SJCRH30 (cell line): ENCODE results near the gene METTL15. TPM values are rescaled to one million over a fixed set of nuclear protein-coding genes. Genes with fewer than 3 reads are reported as not detected.
A peak's percentile ranks its signal among the peaks of the same experiment; 100 is the strongest.
"Not testable (repeated sequence)": the region's sequence is repeated elsewhere in the genome, so short reads cannot be mapped to it uniquely, and the experiment has no call there.

ENCODE experiments used
- DNase-seq, 2 experiments: peaks; one replicate each; pipeline ENCODE4 v3.0.0-alpha.2; 2015 to 2020
- H3K27ac ChIP-seq: fragments of 250-450 bp; sonication (Bioruptor Pico); 2 replicates; pipeline ENCODE4 v1.5.1; 2020; ENCODE audit warnings: mild to moderate bottlenecking, moderate library complexity
- H3K27me3 ChIP-seq: fragments of 250-450 bp; sonication (Bioruptor Pico); 2 replicates; pipeline ENCODE4 v1.5.1; 2020; ENCODE audit warnings: mild to moderate bottlenecking, moderate library complexity
- H3K36me3 ChIP-seq: fragments of 250-450 bp; sonication (Bioruptor Pico); 2 replicates; pipeline ENCODE4 v1.5.1; 2020; ENCODE audit warnings: mild to moderate bottlenecking, moderate library complexity
- H3K4me1 ChIP-seq: fragments of 250-450 bp; sonication (Bioruptor Pico); 2 replicates; pipeline ENCODE4 v1.5.1; 2020; ENCODE audit warnings: mild to moderate bottlenecking, moderate library complexity
- H3K4me3 ChIP-seq: fragments of 250-450 bp; sonication (Bioruptor Pico); 2 replicates; pipeline ENCODE4 v1.5.1; 2020; ENCODE audit warnings: mild to moderate bottlenecking, moderate library complexity
- H3K9me3 ChIP-seq: fragments of 250-450 bp; sonication (Bioruptor Pico); replicated peaks from 2 replicates; pipeline ENCODE4 v1.5.1; 2020; ENCODE audit warnings: mild to moderate bottlenecking, moderate library complexity
- total RNA-seq: library from RNA; depleted of rRNA; stranded (reverse); fragments of >200 nt; shearing (Covaris generic); gene quantifications from 2 replicates; pipeline ENCODE4 v1.2.3, GENCODE V29; 2014

METTL15 gene
- total RNA-seq, 1 experiment from 2014 or later: 16.0 TPM

DNA sequence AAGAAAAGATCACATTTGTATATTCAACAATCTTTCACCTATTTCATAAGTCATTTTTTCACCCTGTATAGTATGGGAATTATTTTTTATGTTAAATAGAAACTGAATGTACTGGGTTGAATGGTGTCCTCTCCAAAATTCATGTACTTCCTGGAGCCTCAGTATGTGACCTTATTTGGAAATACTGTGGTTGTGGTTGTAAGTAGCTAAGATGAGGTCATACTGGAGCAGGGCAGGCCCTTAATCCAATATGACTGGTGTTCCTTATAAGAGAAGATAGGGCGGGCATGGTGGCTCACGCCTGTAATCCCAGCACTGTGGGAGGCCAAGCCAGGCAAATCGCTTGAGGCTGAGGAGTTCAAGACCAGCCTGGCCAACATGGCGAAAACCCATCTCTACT, 224.2 kb downstream of the METTL15 start:
- not testable (repeated sequence) for DNase-seq, H3K27ac ChIP-seq, H3K36me3 ChIP-seq, H3K4me3 ChIP-seq, H3K9me3 ChIP-seq, H3K4me1 ChIP-seq, H3K27me3 ChIP-seq

DNA sequence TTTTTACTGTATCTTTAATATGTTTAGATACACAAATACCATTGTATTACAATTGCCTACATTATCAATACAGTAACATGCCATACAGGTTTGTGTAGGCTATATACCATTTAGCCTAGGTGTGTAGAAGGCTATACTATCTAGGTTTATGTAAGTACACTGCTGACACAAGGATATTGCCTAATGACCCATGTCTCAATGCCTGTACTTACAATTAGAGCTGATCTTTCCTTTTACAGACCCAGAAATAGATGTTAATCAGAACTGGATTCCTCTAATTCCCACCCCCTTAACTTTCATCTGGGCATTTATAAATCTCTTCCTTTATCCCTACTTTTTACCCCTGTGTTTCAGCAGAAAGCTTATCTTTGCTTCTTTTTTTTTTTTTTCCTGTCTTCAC, 229.5 kb downstream of the METTL15 start:
- DNase-seq: no peak
- no peak overlapping the region for H3K27ac ChIP-seq
- no peaks in the 10 kb centered on the region for H3K27me3 ChIP-seq
- H3K9me3 ChIP-seq: no peaks in the 10 kb centered on the region; the same call in 1 of the 2 replicates
- H3K36me3 ChIP-seq: peaks cover 4% of the 10 kb centered on the region; the same call in 1 of the 2 replicates
- H3K4me1 ChIP-seq: no peaks in the 10 kb centered on the region
- H3K4me3 ChIP-seq: no peak overlapping the region

DNA sequence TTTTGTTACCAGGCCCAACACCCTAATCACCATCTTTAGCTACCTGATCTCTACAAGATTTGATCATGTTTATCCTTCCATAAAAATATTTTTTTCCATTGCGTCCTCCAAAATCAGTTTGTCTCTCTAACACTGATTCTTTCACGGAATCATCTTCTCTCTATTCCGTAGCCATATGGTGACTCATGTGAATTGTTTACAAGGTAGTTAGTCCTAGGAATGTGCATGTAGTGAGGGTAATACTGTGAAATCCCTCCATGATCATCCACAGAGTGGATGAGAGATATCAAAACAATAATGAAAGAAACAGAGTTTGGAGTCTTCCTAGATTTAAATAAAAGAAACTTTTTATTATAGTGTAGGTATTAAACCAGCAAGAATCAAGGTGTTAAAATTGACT, 230.2 kb downstream of the METTL15 start:
- no peak for DNase-seq
- no peak overlapping the region for H3K27ac ChIP-seq
- no peaks in the 10 kb centered on the region for H3K27me3 ChIP-seq
- H3K4me1 ChIP-seq: no peaks in the 10 kb centered on the region
- H3K9me3 ChIP-seq: no peaks in the 10 kb centered on the region; the same call in 1 of the 2 replicates
- H3K36me3 ChIP-seq: peaks cover 4% of the 10 kb centered on the region; the same call in 1 of the 2 replicates
- H3K4me3 ChIP-seq: no peak overlapping the region

DNA sequence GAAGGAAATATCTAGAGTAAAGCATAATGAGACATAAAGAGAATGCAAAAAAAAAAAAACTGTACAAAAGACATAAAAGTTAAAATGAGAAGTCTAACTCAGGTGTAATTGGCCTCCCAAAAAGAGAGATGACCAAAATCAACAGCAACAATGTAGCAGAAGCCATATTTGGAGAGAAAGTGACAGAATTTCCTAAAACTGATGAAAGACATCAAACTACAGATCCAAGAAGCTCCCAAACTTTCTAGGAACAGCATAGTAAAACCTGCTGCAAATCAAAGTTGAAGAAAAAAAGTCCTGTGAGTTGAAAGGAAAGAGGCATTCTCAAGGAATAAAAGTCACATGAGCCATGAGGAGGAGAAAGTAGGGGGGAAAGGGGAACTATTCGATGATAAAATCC, 231.3 kb downstream of the METTL15 start:
- Histone ChIP-seq H3K27me3 (no peaks in the 10 kb centered on the region), H3K9me3 (no peaks in the 10 kb centered on the region; the same call in 1 of the 2 replicates), H3K36me3 (peaks cover 3% of the 10 kb centered on the region; the same call in 1 of the 2 replicates), H3K4me1 (no peaks in the 10 kb centered on the region; the same call in 1 of the 2 replicates), H3K4me3 (no peak overlapping the region), H3K27ac (no peak overlapping the region)
- no peak for DNase-seq

DNA sequence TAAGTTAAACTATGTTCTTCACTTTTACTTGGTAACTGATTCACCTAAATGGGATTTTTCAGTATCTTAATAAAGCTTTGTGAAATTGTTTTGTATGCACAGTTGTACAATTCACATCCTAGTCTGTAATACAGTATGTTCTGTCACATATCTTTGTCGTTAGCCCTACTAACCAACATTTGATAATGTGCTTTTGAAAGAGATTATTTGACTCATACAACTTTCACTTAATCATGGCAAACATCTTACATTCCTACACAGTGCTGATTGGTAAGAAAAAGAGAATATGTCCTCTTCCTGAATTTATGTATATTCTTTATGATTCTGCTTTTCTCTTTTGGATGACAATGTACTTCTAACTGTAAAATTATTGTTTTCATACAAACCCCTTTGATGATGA, 234.5 kb downstream of the METTL15 start:
- H3K4me1 ChIP-seq: no peaks in the 10 kb centered on the region; the same call in 1 of the 2 replicates
- H3K4me3 ChIP-seq: no peak overlapping the region
- no peaks in the 10 kb centered on the region for H3K27me3 ChIP-seq
- no peaks in the 10 kb centered on the region; the same call in 1 of the 2 replicates for H3K9me3 ChIP-seq
- no peak overlapping the region for H3K27ac ChIP-seq
- DNase-seq: no peak
- no peaks in the 10 kb centered on the region for H3K36me3 ChIP-seq

DNA sequence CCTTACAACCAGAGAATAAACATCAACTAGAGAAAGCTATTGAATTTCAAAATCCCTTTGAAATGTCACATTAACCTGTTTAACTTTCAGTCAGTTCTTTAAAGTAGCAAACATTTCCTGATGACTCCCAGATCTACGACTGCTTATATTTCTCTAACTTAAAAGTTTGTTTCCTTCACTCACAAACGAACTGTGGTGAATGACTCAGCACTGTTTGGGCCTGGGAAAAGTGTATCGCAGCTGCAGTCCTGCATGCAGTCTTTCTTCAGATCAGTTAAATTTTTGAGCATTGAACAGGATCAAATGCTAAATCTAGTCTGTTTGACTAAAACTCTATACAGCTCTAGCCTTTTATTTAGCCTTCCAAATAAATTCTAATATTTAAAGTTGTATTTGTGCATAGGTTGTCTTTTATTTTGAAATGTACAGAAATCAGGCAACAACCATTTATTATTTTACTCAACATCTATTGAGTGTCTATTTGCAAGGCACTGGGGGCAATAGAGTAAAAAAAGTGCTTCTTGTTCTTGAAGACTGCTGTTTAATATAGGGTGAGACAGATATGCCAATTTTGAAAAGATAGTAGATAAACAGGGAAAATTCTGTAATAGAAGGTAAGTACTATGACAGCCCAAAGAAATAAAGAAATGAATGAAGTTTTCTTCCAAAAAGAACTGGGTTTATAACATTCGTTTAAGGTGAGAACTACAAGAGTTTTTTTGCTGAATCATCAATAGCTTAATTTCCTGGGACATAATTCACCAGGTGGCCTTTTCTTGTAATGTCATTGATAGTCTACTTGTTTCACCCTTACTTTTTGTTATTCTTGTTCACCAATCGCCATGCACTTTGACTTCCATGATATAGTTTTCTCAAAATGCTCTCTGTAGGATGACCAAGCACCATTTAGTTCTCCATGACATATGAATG, 235.4 kb downstream of the METTL15 start:
- no peaks in the 10 kb centered on the region for H3K27me3 ChIP-seq

DNA sequence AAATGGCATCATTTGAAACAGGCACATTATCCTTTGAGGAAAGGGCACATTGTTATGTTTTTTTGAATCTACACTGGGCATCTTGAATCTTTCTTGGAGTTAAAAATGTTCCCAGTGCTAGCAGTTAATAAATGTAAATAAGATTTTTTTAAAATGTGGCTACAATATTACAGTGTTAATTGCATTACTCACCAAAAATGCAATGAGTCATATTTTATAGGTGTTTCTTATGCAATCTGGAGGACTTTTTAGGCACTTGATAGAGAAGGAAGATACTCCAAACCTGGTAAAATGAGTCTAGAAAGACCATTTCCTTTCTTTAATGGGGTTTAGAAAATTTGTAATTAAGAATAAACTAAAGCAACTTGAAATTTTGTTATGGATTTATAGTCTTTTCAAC, 238.0 kb downstream of the METTL15 start:
- Histone ChIP-seq H3K27ac (no peak overlapping the region), H3K4me1 (no peaks in the 10 kb centered on the region; the same call in 1 of the 2 replicates), H3K4me3 (no peak overlapping the region), H3K36me3 (no peaks in the 10 kb centered on the region), H3K9me3 (no peaks in the 10 kb centered on the region), H3K27me3 (no peaks in the 10 kb centered on the region)
- DNase-seq: no peak

More for the DNA sequence above, 235.4 kb downstream of the METTL15 start:
- DNase-seq: peak in 1 of 2 experiments; percentile 14
- Histone ChIP-seq H3K36me3 (no peaks in the 10 kb centered on the region), H3K9me3 (no peaks in the 10 kb centered on the region; the same call in 1 of the 2 replicates), H3K4me1 (no peaks in the 10 kb centered on the region; the same call in 1 of the 2 replicates), H3K27ac (no peak overlapping the region), H3K4me3 (no peak overlapping the region)

DNA sequence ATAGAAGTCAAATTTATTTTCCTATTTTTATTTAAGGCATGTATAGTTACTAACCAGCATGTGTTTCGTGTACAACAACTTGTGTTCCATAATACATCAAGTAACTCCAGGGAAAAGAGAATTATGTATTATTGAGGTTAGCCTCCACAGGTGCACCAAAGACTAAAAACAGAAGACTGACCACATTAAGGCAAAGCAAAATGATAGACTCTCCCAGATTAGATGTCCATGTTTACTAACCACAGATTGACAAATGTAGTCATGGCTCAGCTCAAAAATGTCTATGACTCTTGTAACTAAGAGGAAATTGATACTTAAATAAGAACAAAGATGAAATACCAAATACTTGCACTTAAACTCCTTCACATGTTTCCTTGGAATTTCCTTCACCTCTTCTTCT, 238.5 kb downstream of the METTL15 start:
- no peak overlapping the region for H3K27ac ChIP-seq

DNA sequence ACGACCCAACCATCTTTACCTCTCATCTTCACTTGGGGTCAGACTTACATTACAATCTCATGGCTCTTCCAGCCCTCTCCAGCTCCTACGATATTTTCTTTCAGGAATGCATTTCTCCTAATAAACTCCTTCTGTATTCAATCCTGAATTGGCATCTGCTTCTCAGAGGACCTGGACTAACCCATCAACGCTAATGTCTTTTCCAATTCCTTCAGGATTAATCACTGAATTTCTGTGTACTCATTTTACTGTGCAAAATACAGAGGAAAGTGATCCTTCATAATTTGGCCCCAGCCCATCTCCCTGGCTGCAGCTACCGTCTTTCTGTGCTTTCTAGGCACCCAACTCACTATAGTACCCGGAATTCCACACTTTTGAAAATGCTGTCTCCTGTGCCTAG, 239.2 kb downstream of the METTL15 start:
- Histone ChIP-seq H3K4me3 (no peak overlapping the region), H3K27me3 (no peaks in the 10 kb centered on the region), H3K36me3 (no peaks in the 10 kb centered on the region), H3K27ac (no peak overlapping the region), H3K9me3 (no peaks in the 10 kb centered on the region), H3K4me1 (no peaks in the 10 kb centered on the region; the same call in 1 of the 2 replicates)
- no peak for DNase-seq

More for the DNA sequence above, 238.5 kb downstream of the METTL15 start:
- Histone ChIP-seq H3K4me1 (no peaks in the 10 kb centered on the region; the same call in 1 of the 2 replicates), H3K9me3 (no peaks in the 10 kb centered on the region), H3K4me3 (no peak overlapping the region), H3K36me3 (no peaks in the 10 kb centered on the region), H3K27me3 (no peaks in the 10 kb centered on the region)
- DNase-seq: no peak

DNA sequence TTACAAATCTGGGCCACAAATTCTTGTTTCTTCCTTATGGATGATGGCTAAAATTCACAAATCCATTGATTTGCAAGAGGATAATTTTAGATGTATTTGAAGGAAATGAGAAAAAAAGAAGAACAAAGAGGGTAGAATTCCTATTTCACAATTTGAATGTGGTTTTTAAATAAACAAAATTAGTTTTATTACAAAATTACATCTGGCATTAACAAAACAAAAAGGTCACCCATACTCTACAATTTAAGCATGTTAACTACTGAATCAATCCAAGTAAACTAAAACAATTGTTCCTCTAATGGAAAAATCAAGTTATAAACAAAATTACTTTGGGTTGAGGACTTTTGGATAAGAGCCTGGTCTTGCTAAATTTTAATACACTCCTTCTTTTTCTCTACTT, 242.0 kb downstream of the METTL15 start:
- no peak for DNase-seq
- H3K4me3 ChIP-seq: no peak overlapping the region
- no peaks in the 10 kb centered on the region for H3K36me3 ChIP-seq
- H3K27me3 ChIP-seq: no peaks in the 10 kb centered on the region
- H3K4me1 ChIP-seq: no peaks in the 10 kb centered on the region
- no peak overlapping the region for H3K27ac ChIP-seq
- H3K9me3 ChIP-seq: no peaks in the 10 kb centered on the region

DNA sequence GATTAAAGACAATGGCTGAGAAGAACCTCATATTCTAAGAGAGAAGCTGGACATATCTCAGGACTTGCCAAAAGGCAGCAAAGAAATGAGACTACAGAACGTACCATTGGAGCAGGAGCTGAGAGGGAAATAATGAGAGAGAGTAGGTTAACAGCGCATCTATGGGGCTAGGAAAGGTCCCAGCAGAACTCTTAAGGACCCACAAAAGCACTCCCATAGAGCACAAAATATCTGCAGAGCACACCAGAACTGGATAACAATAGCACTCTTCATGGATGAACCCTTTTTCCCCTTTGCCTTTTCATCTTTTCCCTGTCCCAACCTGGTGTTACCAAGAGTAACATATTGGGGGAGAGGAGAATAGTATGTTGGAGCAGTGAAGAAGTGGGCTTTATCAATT, 245.8 kb downstream of the METTL15 start:
- H3K27ac ChIP-seq: no peak overlapping the region
- no peaks in the 10 kb centered on the region for H3K4me1 ChIP-seq
- no peak overlapping the region for H3K4me3 ChIP-seq
- no peaks in the 10 kb centered on the region for H3K36me3 ChIP-seq
- no peaks in the 10 kb centered on the region for H3K27me3 ChIP-seq
- DNase-seq: no peak
- no peaks in the 10 kb centered on the region for H3K9me3 ChIP-seq

DNA sequence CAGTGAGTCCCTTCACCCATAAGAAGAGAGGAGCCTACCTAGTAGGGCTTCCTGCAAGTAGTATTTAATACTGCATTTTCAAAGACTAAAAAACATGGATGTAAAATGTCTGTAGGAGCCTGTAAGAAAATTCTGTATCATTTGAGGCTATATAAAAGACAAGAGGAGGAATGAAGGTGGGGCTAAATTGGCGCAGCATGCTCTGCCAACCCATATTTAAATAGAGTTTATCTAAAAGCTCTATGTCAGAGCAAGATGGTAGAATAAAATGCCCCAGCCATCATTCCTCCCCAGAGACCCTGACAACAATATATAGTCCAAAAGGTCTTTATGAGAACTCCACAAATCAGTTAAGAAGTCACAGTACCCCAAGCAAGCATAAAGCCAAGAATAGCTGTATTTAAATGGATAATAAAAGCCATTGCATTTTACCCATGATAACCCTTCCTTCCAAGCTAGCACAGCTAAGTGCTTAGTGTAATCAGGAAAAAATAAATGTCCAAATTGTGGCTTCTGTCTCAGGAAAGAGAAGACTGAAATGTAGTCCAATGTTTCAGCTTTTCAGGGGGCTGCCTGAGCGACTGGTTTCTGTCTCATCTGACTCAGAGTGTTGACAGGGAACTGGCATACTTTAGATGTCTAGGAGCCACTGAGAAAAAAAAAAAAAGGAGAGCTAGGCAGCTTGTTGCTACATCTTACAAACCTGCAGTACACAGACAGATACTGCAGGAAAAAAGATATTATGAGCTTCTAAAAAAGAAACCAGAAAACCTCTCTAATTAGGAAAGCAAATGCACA, 258.6 kb downstream of the METTL15 start:
- no peaks in the 10 kb centered on the region for H3K4me1 ChIP-seq
- no peaks in the 10 kb centered on the region for H3K27me3 ChIP-seq
- H3K36me3 ChIP-seq: no peaks in the 10 kb centered on the region
- no peak for DNase-seq
- H3K9me3 ChIP-seq: 0 out of 2 replicates have a peak, but pooled peaks cover 2% of the 10 kb centered on the region
- H3K4me3 ChIP-seq: no peak overlapping the region
- H3K27ac ChIP-seq: no peak overlapping the region

DNA sequence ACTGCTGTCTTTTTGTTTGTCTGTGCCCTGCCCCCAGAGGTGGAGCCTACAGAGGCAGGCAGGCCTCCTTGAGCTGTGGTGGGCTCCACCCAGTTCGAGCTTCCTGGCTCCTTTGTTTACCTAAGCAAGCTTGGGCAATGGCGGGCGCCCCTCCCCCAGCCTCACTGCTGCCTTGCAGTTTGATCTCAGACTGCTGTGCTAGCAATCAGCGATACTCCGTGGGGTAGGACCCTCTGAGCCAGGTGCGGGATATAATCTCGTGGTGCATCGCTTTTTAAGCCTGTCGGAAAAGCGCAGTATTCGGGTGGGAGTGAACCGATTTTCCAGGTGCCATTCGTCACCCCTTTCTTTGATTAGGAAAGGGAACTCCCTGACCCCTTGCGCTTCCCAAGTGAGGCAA, 269.9 kb downstream of the METTL15 start:
- H3K27ac ChIP-seq, DNase-seq, H3K4me3 ChIP-seq, H3K36me3 ChIP-seq, H3K9me3 ChIP-seq, H3K27me3 ChIP-seq, H3K4me1 ChIP-seq: not testable (repeated sequence)
